GM18870 (cell line): Measurements from ENCODE around the gene NDN.
"Not testable (repeated sequence)": the region's sequence is repeated elsewhere in the genome, so short reads cannot be mapped to it uniquely, and the experiment has no call there.

ENCODE experiments used
- ATAC-seq: cut with Tn5 transposase; IDR thresholded peaks from one replicate; pipeline ENCODE4 v1.9.1; 2021; ENCODE audit warnings: moderate library complexity; ENCODE audit not compliant: unreplicated experiment

NDN gene

GRCh38 chr15:23687143-23687470, at the start of gene NDN:
TSS of gene NDN (minus strand) at chr15:23687305. CDS start at chr15:23687217, 88 bp downstream.
- no peak for ATAC-seq

GRCh38 chr15:23736033-23736673, 49.0 kb upstream of the NDN start:
- no peak for ATAC-seq

GRCh38 chr15:23734862-23735261, 47.8 kb upstream of the NDN start:
- no peak for ATAC-seq

- not testable (repeated sequence) for ATAC-seq
Observed at GRCh38 chr15:23713874-23714656, 27.0 kb upstream of the NDN start.

GRCh38 chr15:23708332-23708731, 21.2 kb upstream of the NDN start:
- ATAC-seq, result no peak

GRCh38 chr15:23695282-23695681, 8.2 kb upstream of the NDN start:
- no peak for ATAC-seq

- no peak for ATAC-seq
Observed at GRCh38 chr15:23694592-23694991, 7.5 kb upstream of the NDN start.

- ATAC-seq, result no peak
Observed at GRCh38 chr15:23690450-23690852, 3.3 kb upstream of the NDN start.

GRCh38 chr15:23690015-23690414, 2.9 kb upstream of the NDN start:
- no peak for ATAC-seq

GRCh38 chr15:23686466-23687142, 501 bp downstream of the NDN start:
- ATAC-seq, result no peak

GRCh38 chr15:23671481-23671880, 15.6 kb downstream of the NDN start:
- no peak for ATAC-seq

GRCh38 chr15:23670970-23671369, 16.1 kb downstream of the NDN start:
- no peak for ATAC-seq

- no peak for ATAC-seq
Observed at GRCh38 chr15:23663232-23663631, 23.9 kb downstream of the NDN start.

GRCh38 chr15:23648920-23649515, 38.1 kb downstream of the NDN start:
- no peak for ATAC-seq

- ATAC-seq, result no peak
Observed at GRCh38 chr15:23647421-23648370, 39.4 kb downstream of the NDN start, which contains the start of gene MAGEL2. TSS of gene MAGEL2 (minus strand) at chr15:23647867. CDS start at chr15:23647742, 125 bp downstream.

- ATAC-seq, result no peak
Observed at GRCh38 chr15:23647001-23647295, 40.2 kb downstream of the NDN start.

GRCh38 chr15:23646165-23647000, 40.7 kb downstream of the NDN start:
- ATAC-seq, result no peak

GRCh38 chr15:23645371-23646164, 41.5 kb downstream of the NDN start:
- no peak for ATAC-seq

GRCh38 chr15:23644829-23645228, 42.3 kb downstream of the NDN start:
- no peak for ATAC-seq
